ENCODE results near the gene DDI2.
"Not testable (repeated sequence)": the region's sequence is repeated elsewhere in the genome, so short reads cannot be mapped to it uniquely, and the experiment has no call there.

The DDI2 gene

GRCh38 chr1:15639931-15640330 is 22.7 kb downstream of the DDI2 start:
- no peaks in the 10 kb centered on the region for H3K4me1 ChIP-seq (ENCODE audit: control insufficient read depth, insufficient read depth, low read length)
- no peak for DNase-seq (ENCODE audit: low read depth, low spot score)
- no peak overlapping the region for H3K27ac ChIP-seq (ENCODE audit: low read length)
- H3K36me3 ChIP-seq (ENCODE audit: control insufficient read depth, insufficient read depth, low read length): peaks cover 10% of the 10 kb centered on the region; the same call in 1 of the 2 replicates
- H3K9me3 ChIP-seq (ENCODE audit: control insufficient read depth, insufficient read depth, low read length): no peaks in the 10 kb centered on the region
- no peak overlapping the region for H3K4me3 ChIP-seq (ENCODE audit: low read length)
- no CpG with 5 or more reads among the region's 4 CpGs for WGBS (ENCODE audit: insufficient coverage, insufficient read length)
- H3K27me3 ChIP-seq (ENCODE audit: control insufficient read depth, insufficient read depth, low read length): no peaks in the 10 kb centered on the region

- no CpG with 5 or more reads among the region's 3 CpGs for WGBS (ENCODE audit: insufficient coverage, insufficient read length)
- Histone ChIP-seq H3K4me3 (ENCODE audit: low read length) (no peak overlapping the region), H3K27ac (ENCODE audit: low read length) (no peak overlapping the region), H3K9me3 (ENCODE audit: control insufficient read depth, insufficient read depth, low read length) (no peaks in the 10 kb centered on the region), H3K27me3 (ENCODE audit: control insufficient read depth, insufficient read depth, low read length) (no peaks in the 10 kb centered on the region), H3K36me3 (ENCODE audit: control insufficient read depth, insufficient read depth, low read length) (peaks cover 10% of the 10 kb centered on the region; the same call in 1 of the 2 replicates), H3K4me1 (ENCODE audit: control insufficient read depth, insufficient read depth, low read length) (no peaks in the 10 kb centered on the region)
- no peak for DNase-seq (ENCODE audit: low read depth, low spot score)
Observed at GRCh38 chr1:15640667-15641066, 23.4 kb downstream of the DDI2 start.

- no CpG with 5 or more reads among the region's 1 CpG for WGBS (ENCODE audit: insufficient coverage, insufficient read length)
- Histone ChIP-seq H3K27ac (ENCODE audit: low read length) (no peak overlapping the region), H3K27me3 (ENCODE audit: control insufficient read depth, insufficient read depth, low read length) (no peaks in the 10 kb centered on the region), H3K4me1 (ENCODE audit: control insufficient read depth, insufficient read depth, low read length) (no peaks in the 10 kb centered on the region), H3K36me3 (ENCODE audit: control insufficient read depth, insufficient read depth, low read length) (no peaks in the 10 kb centered on the region; the same call in 1 of the 2 replicates), H3K4me3 (ENCODE audit: low read length) (no peak overlapping the region), H3K9me3 (ENCODE audit: control insufficient read depth, insufficient read depth, low read length) (no peaks in the 10 kb centered on the region)
- DNase-seq (ENCODE audit: low read depth, low spot score): no peak
Observed at GRCh38 chr1:15649937-15650336, 32.7 kb downstream of the DDI2 start.

- DNase-seq (ENCODE audit: low read depth, low spot score): no peak
- Histone ChIP-seq H3K4me1 (ENCODE audit: control insufficient read depth, insufficient read depth, low read length) (no peaks in the 10 kb centered on the region), H3K9me3 (ENCODE audit: control insufficient read depth, insufficient read depth, low read length) (no peaks in the 10 kb centered on the region), H3K4me3 (ENCODE audit: low read length) (no peak overlapping the region), H3K27ac (ENCODE audit: low read length) (no peak overlapping the region), H3K27me3 (ENCODE audit: control insufficient read depth, insufficient read depth, low read length) (no peaks in the 10 kb centered on the region), H3K36me3 (ENCODE audit: control insufficient read depth, insufficient read depth, low read length) (no peaks in the 10 kb centered on the region; the same call in 1 of the 2 replicates)
- no CpG with 5 or more reads among the region's 2 CpGs for WGBS (ENCODE audit: insufficient coverage, insufficient read length)
Observed at GRCh38 chr1:15650433-15650832, 33.2 kb downstream of the DDI2 start.

- not testable (repeated sequence) for H3K4me1 ChIP-seq (ENCODE audit: control insufficient read depth, insufficient read depth, low read length); H3K27ac ChIP-seq (ENCODE audit: low read length); H3K9me3 ChIP-seq (ENCODE audit: control insufficient read depth, insufficient read depth, low read length); H3K27me3 ChIP-seq (ENCODE audit: control insufficient read depth, insufficient read depth, low read length); H3K36me3 ChIP-seq (ENCODE audit: control insufficient read depth, insufficient read depth, low read length); H3K4me3 ChIP-seq (ENCODE audit: low read length); DNase-seq (ENCODE audit: low read depth, low spot score)
- no CpG with 5 or more reads among the region's 6 CpGs for WGBS (ENCODE audit: insufficient coverage, insufficient read length)
Observed at GRCh38 chr1:15652130-15652529, 34.9 kb downstream of the DDI2 start.

GRCh38 chr1:15654091-15654690 is 36.9 kb downstream of the DDI2 start:
- H3K9me3 ChIP-seq (ENCODE audit: control insufficient read depth, insufficient read depth, low read length): no peaks in the 10 kb centered on the region
- H3K27ac ChIP-seq (ENCODE audit: low read length): no peak overlapping the region
- WGBS (ENCODE audit: insufficient coverage, insufficient read length): no CpG with 5 or more reads among the region's 6 CpGs
- H3K4me1 ChIP-seq (ENCODE audit: control insufficient read depth, insufficient read depth, low read length): no peaks in the 10 kb centered on the region
- no peak overlapping the region for H3K4me3 ChIP-seq (ENCODE audit: low read length)
- H3K36me3 ChIP-seq (ENCODE audit: control insufficient read depth, insufficient read depth, low read length): peaks cover 4% of the 10 kb centered on the region; the same call in 1 of the 2 replicates
- H3K27me3 ChIP-seq (ENCODE audit: control insufficient read depth, insufficient read depth, low read length): no peaks in the 10 kb centered on the region
- no peak for DNase-seq (ENCODE audit: low read depth, low spot score)

GRCh38 chr1:15656464-15656863 is 39.2 kb downstream of the DDI2 start:
- Histone ChIP-seq H3K27ac (ENCODE audit: low read length) (no peak overlapping the region), H3K27me3 (ENCODE audit: control insufficient read depth, insufficient read depth, low read length) (no peaks in the 10 kb centered on the region)

GRCh38 chr1:15657021-15657420 is 39.8 kb downstream of the DDI2 start:
- no peaks in the 10 kb centered on the region for H3K9me3 ChIP-seq (ENCODE audit: control insufficient read depth, insufficient read depth, low read length)
- no peak overlapping the region for H3K4me3 ChIP-seq (ENCODE audit: low read length)
- H3K4me1 ChIP-seq (ENCODE audit: control insufficient read depth, insufficient read depth, low read length): no peaks in the 10 kb centered on the region
- DNase-seq (ENCODE audit: low read depth, low spot score): no peak
- no peak overlapping the region for H3K27ac ChIP-seq (ENCODE audit: low read length)
- no peaks in the 10 kb centered on the region for H3K27me3 ChIP-seq (ENCODE audit: control insufficient read depth, insufficient read depth, low read length)
- H3K36me3 ChIP-seq (ENCODE audit: control insufficient read depth, insufficient read depth, low read length): peaks cover 21% of the 10 kb centered on the region; the same call in 1 of the 2 replicates
- no CpG with 5 or more reads among the region's 1 CpG for WGBS (ENCODE audit: insufficient coverage, insufficient read length)

More at GRCh38 chr1:15656464-15656863, 39.2 kb downstream of the DDI2 start:
- H3K4me3 ChIP-seq (ENCODE audit: low read length): no peak overlapping the region
- no peaks in the 10 kb centered on the region for H3K9me3 ChIP-seq (ENCODE audit: control insufficient read depth, insufficient read depth, low read length)
- H3K4me1 ChIP-seq (ENCODE audit: control insufficient read depth, insufficient read depth, low read length): no peaks in the 10 kb centered on the region
- WGBS (ENCODE audit: insufficient coverage, insufficient read length): no CpG with 5 or more reads among the region's 3 CpGs
- no peak for DNase-seq (ENCODE audit: low read depth, low spot score)
- H3K36me3 ChIP-seq (ENCODE audit: control insufficient read depth, insufficient read depth, low read length): peaks cover 20% of the 10 kb centered on the region; the same call in 1 of the 2 replicates

- H3K9me3 ChIP-seq (ENCODE audit: control insufficient read depth, insufficient read depth, low read length): no peaks in the 10 kb centered on the region
- H3K4me3 ChIP-seq (ENCODE audit: low read length): no peak overlapping the region
Observed at GRCh38 chr1:15660151-15660550, 42.9 kb downstream of the DDI2 start.

GRCh38 chr1:15662477-15662876 is 45.2 kb downstream of the DDI2 start:
- H3K27ac ChIP-seq (ENCODE audit: low read length): no peak overlapping the region
- no peak overlapping the region for H3K4me3 ChIP-seq (ENCODE audit: low read length)
- H3K4me1 ChIP-seq (ENCODE audit: control insufficient read depth, insufficient read depth, low read length): no peaks in the 10 kb centered on the region
- peaks cover 17% of the 10 kb centered on the region; the same call in 1 of the 2 replicates for H3K36me3 ChIP-seq (ENCODE audit: control insufficient read depth, insufficient read depth, low read length)
- no peaks in the 10 kb centered on the region for H3K9me3 ChIP-seq (ENCODE audit: control insufficient read depth, insufficient read depth, low read length)
- DNase-seq (ENCODE audit: low read depth, low spot score): no peak
- WGBS (ENCODE audit: insufficient coverage, insufficient read length): no CpG with 5 or more reads among the region's 2 CpGs
- no peaks in the 10 kb centered on the region for H3K27me3 ChIP-seq (ENCODE audit: control insufficient read depth, insufficient read depth, low read length)

More at GRCh38 chr1:15660151-15660550, 42.9 kb downstream of the DDI2 start:
- no peaks in the 10 kb centered on the region for H3K27me3 ChIP-seq (ENCODE audit: control insufficient read depth, insufficient read depth, low read length)
- H3K4me1 ChIP-seq (ENCODE audit: control insufficient read depth, insufficient read depth, low read length): no peaks in the 10 kb centered on the region
- DNase-seq (ENCODE audit: low read depth, low spot score): no peak
- WGBS (ENCODE audit: insufficient coverage, insufficient read length): no CpG with 5 or more reads among the region's 3 CpGs
- H3K27ac ChIP-seq (ENCODE audit: low read length): no peak overlapping the region
- peaks cover 21% of the 10 kb centered on the region; the same call in 1 of the 2 replicates for H3K36me3 ChIP-seq (ENCODE audit: control insufficient read depth, insufficient read depth, low read length)

GRCh38 chr1:15663925-15664324 is 46.7 kb downstream of the DDI2 start:
- Histone ChIP-seq H3K4me3 (ENCODE audit: low read length) (no peak overlapping the region), H3K9me3 (ENCODE audit: control insufficient read depth, insufficient read depth, low read length) (no peaks in the 10 kb centered on the region), H3K36me3 (ENCODE audit: control insufficient read depth, insufficient read depth, low read length) (peaks cover 17% of the 10 kb centered on the region; the same call in 1 of the 2 replicates), H3K27me3 (ENCODE audit: control insufficient read depth, insufficient read depth, low read length) (no peaks in the 10 kb centered on the region), H3K27ac (ENCODE audit: low read length) (no peak overlapping the region), H3K4me1 (ENCODE audit: control insufficient read depth, insufficient read depth, low read length) (no peaks in the 10 kb centered on the region)
- DNase-seq (ENCODE audit: low read depth, low spot score): no peak
- WGBS (ENCODE audit: insufficient coverage, insufficient read length): no CpG with 5 or more reads among the region's 3 CpGs

All from iPS DF 6.9 (cell line).